SH-SY5Y (cell line): Measurements from ENCODE around the gene NAV3.

Source experiments
- GATA2 ChIP-seq: IDR thresholded peaks from 2 replicates; pipeline ENCODE4 v1.6.1; 2011; ENCODE audit warnings: mild to moderate bottlenecking, low read depth, low read length
- GATA3 ChIP-seq: IDR thresholded peaks from 2 replicates; pipeline ENCODE4 v1.6.1; 2011; ENCODE audit warnings: low read depth, mild to moderate bottlenecking, low read length, moderate library complexity

GRCh38 chr12:78005094-78005492 is 174.4 kb downstream of the NAV3 start:
- TF ChIP-seq GATA2: no peak
- no peak for TF ChIP-seq GATA3
